Liver (tissue), 9 donors: ENCODE results near the gene SNAP47. TPM values are rescaled to one million over a fixed set of nuclear protein-coding genes. Genes with fewer than 3 reads are reported as not detected.

Source experiments
- DNase-seq: peaks from one replicate; pipeline ENCODE4 v3.0.0-alpha.2; 2017; ENCODE audit warnings: low spot score
- H3K27ac ChIP-seq, 2 donors: one replicate each; pipeline ENCODE4 v1.7.0; 2013; ENCODE audit warnings: inconsistent platforms in 2 of 2, low read length in 2 of 2, control low read depth in 1 of 2, low read depth in 1 of 2, mild to moderate bottlenecking in 1 of 2
- H3K27me3 ChIP-seq, 4 donors: one replicate each; pipeline versions ENCODE4 v1.6.1 to v1.7.0; 2013; ENCODE audit warnings: low read length in 3 of 4, inconsistent platforms in 1 of 4, mild to moderate bottlenecking in 1 of 4, moderate library complexity in 1 of 4; ENCODE audit not compliant: control insufficient read depth in 4 of 4, insufficient read depth in 4 of 4
- H3K36me3 ChIP-seq, 4 donors: one replicate each; pipeline versions ENCODE4 v1.6.1 to v1.7.0; 2013; ENCODE audit warnings: low read length in 3 of 4, mild to moderate bottlenecking in 3 of 4, low read depth in 1 of 4, moderate library complexity in 1 of 4; ENCODE audit not compliant: control insufficient read depth in 4 of 4, insufficient read depth in 3 of 4
- H3K4me1 ChIP-seq, 4 donors: one replicate each; pipeline versions ENCODE4 v1.6.1 to v1.7.0; 2013; ENCODE audit warnings: low read length in 3 of 4, mild to moderate bottlenecking in 3 of 4, moderate library complexity in 1 of 4; ENCODE audit not compliant: control insufficient read depth in 4 of 4, insufficient read depth in 4 of 4
- H3K4me3 ChIP-seq, 3 donors: one replicate each; pipeline versions ENCODE4 v1.6.1 to v1.7.0; 2013; ENCODE audit warnings: low read length in 3 of 3, control low read depth in 1 of 3, low read depth in 1 of 3, mild to moderate bottlenecking in 1 of 3
- H3K9ac ChIP-seq, 2 donors: one replicate each; pipeline ENCODE4 v1.7.0; 2013; ENCODE audit warnings: low read length in 2 of 2, mild to moderate bottlenecking in 2 of 2, moderate library complexity in 2 of 2, control low read depth in 1 of 2, low read depth in 1 of 2
- H3K9me3 ChIP-seq, 4 donors: one replicate each; pipeline versions ENCODE4 v1.6.1 to v1.7.0; 2013; ENCODE audit warnings: low read length in 3 of 4; ENCODE audit not compliant: control insufficient read depth in 4 of 4
- CTCF ChIP-seq: fragments of 150-350 bp; IDR thresholded peaks from 2 replicates; pipeline ENCODE4 v1.5.1; 2017; ENCODE audit warnings: improper control_type of control experiment, low read depth, low read length; ENCODE audit not compliant: missing input control
- EGR1 ChIP-seq, 2 donors: IDR thresholded peaks; 2 replicates each; pipeline ENCODE4 v1.6.1; 2016 to 2018; ENCODE audit warnings: antibody characterized with exemption in 2 of 2, low read depth in 2 of 2
- FOXA2 ChIP-seq: IDR thresholded peaks from 2 replicates; pipeline ENCODE4 v1.6.1; 2016; ENCODE audit warnings: antibody characterized with exemption
- GABPA ChIP-seq, 2 donors: IDR thresholded peaks in 1 of 2; conservative IDR thresholded peaks in 1 of 2; 2 replicates each; pipeline ENCODE4 v1.6.1; 2016; ENCODE audit warnings: antibody characterized with exemption in 2 of 2, mild to moderate bottlenecking in 1 of 2, moderate library complexity in 1 of 2
- HNF4G ChIP-seq: IDR thresholded peaks from 2 replicates; pipeline ENCODE4 v1.6.1; 2016; ENCODE audit warnings: antibody characterized with exemption
- JUND ChIP-seq, 2 donors: IDR thresholded peaks; 2 replicates each; pipeline ENCODE4 v1.6.1; 2016; ENCODE audit warnings: antibody characterized with exemption in 2 of 2
- MAX ChIP-seq: IDR thresholded peaks from 2 replicates; pipeline ENCODE4 v1.6.1; 2016; ENCODE audit warnings: antibody characterized with exemption
- RAD21 ChIP-seq, 2 donors: IDR thresholded peaks; 2 replicates each; pipeline ENCODE4 v1.6.1; 2016; ENCODE audit warnings: antibody characterized with exemption in 2 of 2, mild to moderate bottlenecking in 2 of 2
- REST ChIP-seq: IDR thresholded peaks from 2 replicates; pipeline ENCODE4 v1.6.1; 2016; ENCODE audit warnings: antibody characterized with exemption, mild to moderate bottlenecking
- RXRA ChIP-seq, 2 donors: IDR thresholded peaks; 2 replicates each; pipeline ENCODE4 v1.6.1; 2017 to 2018; ENCODE audit warnings: antibody characterized with exemption in 2 of 2, mild to moderate bottlenecking in 1 of 2
- TAF1 ChIP-seq: conservative IDR thresholded peaks from 2 replicates; pipeline ENCODE4 v1.6.1; 2016; ENCODE audit warnings: antibody characterized with exemption, mild to moderate bottlenecking
- YY1 ChIP-seq: IDR thresholded peaks from 2 replicates; pipeline ENCODE4 v1.6.1; 2016; ENCODE audit warnings: antibody characterized with exemption, mild to moderate bottlenecking
- ZBTB33 ChIP-seq: IDR thresholded peaks from 2 replicates; pipeline ENCODE4 v1.6.1; 2016; ENCODE audit warnings: antibody characterized with exemption
- WGBS: extraction: QIAGEN DNeasy Blood & Tissue Kit; methylation state at CpG from one replicate; pipeline ENCODE4 v1.1.7; 2013; 5-methylcytosine and 5-hydroxymethylcytosine counted together
- polyA plus RNA-seq, 2 donors: library from polyadenylated mRNA; stranded (reverse) in 1 of 2; unstranded in 1 of 2; fragments of 200-250 nt in 1 of 2; fragments of >200 nt in 1 of 2; fragmentation: Nextera tagmentation in 1 of 2; extraction: Ambion mirVana in 1 of 2; gene quantifications; one replicate each; pipeline versions ENCODE4 v1.2.1 to v1.2.3, GENCODE V29; 2013 to 2015
- total RNA-seq, 2 donors: library from RNA; depleted of rRNA; stranded (reverse); fragments of >200 nt; gene quantifications; one replicate each; pipeline ENCODE4 v1.2.3, GENCODE V29; 2014
- donor health status: healthy.
- donor health status: healthy.
- donor health status: healthy.
- donor health status: healthy.
- donor health status: healthy.

Gene SNAP47
- total and polyA plus RNA-seq, 4 donors = 15.3 to 23.3 (median 16.3) TPM

GRCh38 chr1:227799756-227800155 lies 64.5 kb downstream of the SNAP47 start:
- TF ChIP-seq ZBTB33 (no peak), JUND (IDR thresholded peaks at IDR 0.05) (no peak), GABPA (IDR thresholded peaks at IDR 0.05 in 1 of 2, conservative IDR thresholded peaks at IDR 0.05 in 1 of 2) (no peak), MAX (no peak), RXRA (IDR thresholded peaks at IDR 0.05) (no peak), RAD21 (IDR thresholded peaks at IDR 0.05) (no peak), EGR1 (IDR thresholded peaks at IDR 0.05; ENCODE audit: low read depth in 2 of 2) (no peak), HNF4G (no peak), CTCF (no peak), FOXA2 (no peak)
- WGBS = 74% methylated on average over 1 of the region's 1 CpG
- H3K36me3 ChIP-seq = no peaks in the 10 kb centered on the region
- H3K9ac ChIP-seq = no peak overlapping the region
- no peak overlapping the region for H3K27ac ChIP-seq
- peaks cover 0 to 9% (median 1%) of the 10 kb centered on the region in 4 donors for H3K9me3 ChIP-seq
- peaks cover 0 to 2% (median under 1%) of the 10 kb centered on the region in 4 donors for H3K27me3 ChIP-seq
- no peaks in the 10 kb centered on the region for H3K4me1 ChIP-seq
- H3K4me3 ChIP-seq = no peak overlapping the region
- no peak for DNase-seq

- no peak for DNase-seq
- TF ChIP-seq JUND (IDR thresholded peaks at IDR 0.05) (no peak), REST (no peak), RAD21 (IDR thresholded peaks at IDR 0.05) (no peak), YY1 (no peak), RXRA (IDR thresholded peaks at IDR 0.05) (no peak), TAF1 (no peak)
Measured at GRCh38 chr1:227803933-227804332, 68.7 kb downstream of the SNAP47 start.

More at GRCh38 chr1:227803933-227804332, 68.7 kb downstream of the SNAP47 start:
- no peak overlapping the region for H3K4me3 ChIP-seq
- no peaks in the 10 kb centered on the region for H3K4me1 ChIP-seq
- H3K36me3 ChIP-seq = no peaks in the 10 kb centered on the region
- H3K27ac ChIP-seq = no peak overlapping the region
- H3K9ac ChIP-seq = no peak overlapping the region
- peaks cover 0 to 2% (median 0%) of the 10 kb centered on the region in 4 donors for H3K27me3 ChIP-seq
- peaks cover 0 to 14% (median 1%) of the 10 kb centered on the region in 4 donors for H3K9me3 ChIP-seq
